ENCODE measurements around the gene DISC1.

- TF ChIP-seq CTCF (IDR thresholded peaks at IDR 0.05), result no peak
- TF ChIP-seq POLR2A (IDR thresholded peaks at IDR 0.05), result no peak
These were observed 44.7 kb upstream of the DISC1 start for GRCh38 chr1:231581859-231582258.
